ENCODE results near the gene EFHC2. TPM values are rescaled to one million over a fixed set of nuclear protein-coding genes. Genes with fewer than 3 reads are reported as not detected.

Gene EFHC2
- total RNA-seq, 5 donors from 2014 or later (not counting 1 experiment from before 2014, with no cell fraction given): 1.1 to 3.5 (median 2.0) TPM

DNA sequence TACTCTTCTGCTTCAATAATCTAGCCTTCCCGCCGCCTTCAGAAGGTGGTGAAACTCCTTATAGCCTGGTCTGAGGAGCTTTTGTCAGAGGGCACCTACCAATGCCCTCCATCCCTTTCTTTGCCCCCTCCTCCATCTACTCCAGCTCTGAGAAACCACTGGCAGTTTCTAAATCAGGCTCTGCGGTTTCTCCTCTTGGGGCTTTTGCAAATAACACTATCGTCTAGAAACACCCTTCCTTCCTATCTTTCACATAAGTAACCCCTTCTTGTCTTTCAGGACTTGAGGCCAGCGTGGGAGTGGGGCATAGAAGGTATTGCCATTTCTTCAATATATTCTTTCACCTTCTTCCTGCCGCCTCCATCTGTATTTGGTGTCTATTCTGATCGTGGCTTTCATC, 1.2 kb upstream of the EFHC2 start:
- peaks cover 2 to 15% of the 10 kb centered on the region in 2 experiments for H3K4me1 ChIP-seq (ENCODE audit: control insufficient read depth in 1 of 2, extremely low read depth in 1 of 2, insufficient read depth in 2 of 2, low read length in 2 of 2)
- 0% methylated on average over 2 of the region's 7 CpGs for WGBS (ENCODE audit: insufficient coverage)
- H3K9me3 ChIP-seq: no peaks in the 10 kb centered on the region
- Mint-ChIP-seq H3K27me3 (no peaks in the 10 kb centered on the region), H3K9me3 (no peaks in the 10 kb centered on the region), H3K4me1 (peaks cover 20 to 33% (median 32%) of the 10 kb centered on the region in 3 donors), H3K36me3 (no peaks in the 10 kb centered on the region), H3K4me3 (peak overlapping the region; percentile 84 to 89 (median 89)), H3K27ac (peak overlapping the region; percentile 95 to 97)
- no peaks in the 10 kb centered on the region for H3K27me3 ChIP-seq (replicated peaks in 1 of 2; ENCODE audit: control insufficient read depth in 2 of 2, extremely low read depth in 1 of 2, insufficient read depth in 2 of 2, low read length in 1 of 2)
- POLR2A ChIA-PET: no interaction called here
- CTCF ChIA-PET: no interaction called here
- peak in 18 of 35 experiments; percentile 0 to 50 (median 8) for DNase-seq
- peak overlapping the region; percentile 83 for H3K27ac ChIP-seq (ENCODE audit: low read length)
- no peaks in the 10 kb centered on the region for H3K36me3 ChIP-seq (ENCODE audit: control insufficient read depth in 2 of 2, extremely low read depth in 1 of 2, insufficient read depth in 1 of 2, low read length in 1 of 2)
- ATAC-seq (replicated peaks in 1 of 4): peak; percentile 26 to 55 (median 47)
- H3K4me3 ChIP-seq (ENCODE audit: control insufficient read depth in 1 of 2, extremely low read depth in 1 of 2, low read length in 1 of 2): peak overlapping the region; percentile 51 to 57

DNA sequence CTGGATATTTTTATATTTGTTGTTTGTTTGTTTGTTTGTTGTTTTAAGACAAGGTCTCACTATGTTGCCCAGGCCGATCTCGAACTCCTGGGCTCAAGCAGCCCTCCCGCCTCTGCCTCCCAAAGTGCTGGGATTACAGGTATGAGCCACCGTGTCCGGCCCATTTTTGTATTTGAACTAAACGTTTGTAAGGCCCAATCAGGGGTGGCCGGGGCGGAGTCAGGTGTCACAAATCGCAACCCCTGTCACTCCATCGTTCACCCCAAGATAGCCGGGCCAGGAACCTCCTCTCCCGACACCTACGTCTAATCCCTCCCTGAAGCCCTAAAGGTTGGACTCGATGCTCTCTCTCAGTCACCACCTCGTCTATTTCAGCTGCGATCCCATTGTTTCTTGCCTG, 722 bp upstream of the EFHC2 start:
- H3K36me3 ChIP-seq (ENCODE audit: control insufficient read depth in 2 of 2, extremely low read depth in 1 of 2, insufficient read depth in 1 of 2, low read length in 1 of 2): no peaks in the 10 kb centered on the region
- ATAC-seq (replicated peaks in 1 of 4) (peak; percentile 83 to 87 (median 85)), DNase-seq (peak; percentile 38 to 78 (median 55))
- H3K4me1 Mint-ChIP-seq: peaks cover 20 to 33% (median 32%) of the 10 kb centered on the region in 3 donors
- POLR2A ChIA-PET: no interaction called here
- H3K9me3 Mint-ChIP-seq: no peaks in the 10 kb centered on the region
- H3K36me3 Mint-ChIP-seq: no peaks in the 10 kb centered on the region
- H3K9me3 ChIP-seq: no peaks in the 10 kb centered on the region
- H3K27ac ChIP-seq (ENCODE audit: low read length): peak overlapping the region; percentile 83
- peak overlapping the region; percentile 95 to 97 for H3K27ac Mint-ChIP-seq
- H3K27me3 ChIP-seq (replicated peaks in 1 of 2; ENCODE audit: control insufficient read depth in 2 of 2, extremely low read depth in 1 of 2, insufficient read depth in 2 of 2, low read length in 1 of 2): no peaks in the 10 kb centered on the region
- 0% methylated on average over 7 of the region's 16 CpGs for WGBS (ENCODE audit: insufficient coverage)
- peak overlapping the region; percentile 51 to 57 for H3K4me3 ChIP-seq (ENCODE audit: control insufficient read depth in 1 of 2, extremely low read depth in 1 of 2, low read length in 1 of 2)
- peaks cover 2 to 15% of the 10 kb centered on the region in 2 experiments for H3K4me1 ChIP-seq (ENCODE audit: control insufficient read depth in 1 of 2, extremely low read depth in 1 of 2, insufficient read depth in 2 of 2, low read length in 2 of 2)
- no peaks in the 10 kb centered on the region for H3K27me3 Mint-ChIP-seq
- H3K4me3 Mint-ChIP-seq: peak overlapping the region; percentile 84 to 89 (median 89)
- CTCF ChIA-PET: no interaction called here

DNA sequence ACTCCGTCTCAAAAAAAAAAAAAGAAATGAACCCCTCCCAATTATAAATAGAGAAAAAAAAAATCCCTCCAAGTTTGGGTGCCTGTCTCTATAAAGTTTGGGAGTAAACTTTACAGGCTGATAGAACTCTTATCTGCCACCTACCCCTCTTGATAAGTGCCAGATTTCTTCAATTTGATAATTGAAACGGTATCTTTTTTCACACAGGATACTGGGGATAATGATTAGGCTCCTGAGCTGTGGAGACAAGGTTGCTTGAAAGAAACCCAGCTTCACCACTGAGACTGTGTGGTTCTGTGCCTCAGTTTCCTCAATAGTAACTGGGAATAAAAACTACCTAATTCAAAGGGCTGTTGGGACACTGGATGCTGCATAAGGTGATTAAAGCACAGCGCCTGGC, 606 bp downstream of the EFHC2 start:
- H3K27me3 Mint-ChIP-seq: no peaks in the 10 kb centered on the region
- peak overlapping the region; percentile 84 to 89 (median 89) for H3K4me3 Mint-ChIP-seq
- WGBS (ENCODE audit: insufficient coverage): no CpG with 5 or more reads among the region's 3 CpGs
- peak overlapping the region; percentile 83 for H3K27ac ChIP-seq (ENCODE audit: low read length)
- no peaks in the 10 kb centered on the region for H3K36me3 Mint-ChIP-seq
- POLR2A ChIA-PET: interaction anchor here (0.6 to 0.7 kb wide), 2 partner anchors 61 to 1409 kb away, joined by 3 to 14 read pairs; no protein-coding TSS in a partner anchor
- no peaks in the 10 kb centered on the region for H3K27me3 ChIP-seq (replicated peaks in 1 of 2; ENCODE audit: control insufficient read depth in 2 of 2, extremely low read depth in 1 of 2, insufficient read depth in 2 of 2, low read length in 1 of 2)
- peak in 1 of 35 experiments; percentile 4 for DNase-seq
- no peaks in the 10 kb centered on the region for H3K36me3 ChIP-seq (ENCODE audit: control insufficient read depth in 2 of 2, extremely low read depth in 1 of 2, insufficient read depth in 1 of 2, low read length in 1 of 2)
- no peaks in the 10 kb centered on the region for H3K9me3 Mint-ChIP-seq
- no peaks in the 10 kb centered on the region for H3K9me3 ChIP-seq
- CTCF ChIA-PET: interaction anchor here in 1 of 2 donors (0.7 kb wide), 1 partner anchor 98 kb away, joined by 3 read pairs; no protein-coding TSS in a partner anchor
- no peak for ATAC-seq (replicated peaks in 1 of 4)
- H3K4me1 ChIP-seq (ENCODE audit: control insufficient read depth in 1 of 2, extremely low read depth in 1 of 2, insufficient read depth in 2 of 2, low read length in 2 of 2): peaks cover 2 to 15% of the 10 kb centered on the region in 2 experiments
- peaks cover 20 to 33% (median 31%) of the 10 kb centered on the region in 3 donors for H3K4me1 Mint-ChIP-seq
- H3K4me3 ChIP-seq (ENCODE audit: control insufficient read depth in 1 of 2, extremely low read depth in 1 of 2, low read length in 1 of 2): peak overlapping the region in 1 of 2 donors; percentile 51
- H3K27ac Mint-ChIP-seq: peak overlapping the region in 1 of 2 donors; percentile 90

DNA sequence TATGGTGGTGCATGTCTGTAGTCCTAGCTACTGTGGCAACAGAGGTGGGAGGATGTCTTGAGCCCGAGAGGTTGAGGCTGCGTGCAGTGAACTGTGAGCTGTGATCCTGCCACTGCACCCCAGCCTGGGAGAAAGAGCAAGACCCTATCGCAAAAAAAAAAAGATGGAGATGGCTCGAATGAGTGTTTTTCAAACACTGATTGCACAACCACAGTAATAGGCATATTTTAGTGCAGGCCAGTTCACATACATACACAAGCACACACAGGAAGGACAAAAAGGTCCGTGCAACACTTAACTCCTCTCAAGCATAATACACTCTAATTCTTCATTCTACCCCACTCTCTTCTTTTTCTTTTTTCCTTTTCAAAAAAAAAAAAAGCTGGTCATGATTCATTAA, 5.1 kb downstream of the EFHC2 start:
- ATAC-seq (replicated peaks in 1 of 4) (no peak), DNase-seq (no peak)
- POLR2A ChIA-PET: interaction anchor here in 1 of 2 donors (0.6 to 0.7 kb wide), 2 partner anchors 50 to 875 kb away, joined by 3 to 4 read pairs; no protein-coding TSS in a partner anchor
- Mint-ChIP-seq H3K36me3 (no peaks in the 10 kb centered on the region), H3K4me1 (peaks cover under 1 to 11% (median 9%) of the 10 kb centered on the region in 3 donors), H3K27ac (no peak overlapping the region), H3K4me3 (no peak overlapping the region), H3K9me3 (no peaks in the 10 kb centered on the region), H3K27me3 (no peaks in the 10 kb centered on the region)
- Histone ChIP-seq H3K4me3 (ENCODE audit: control insufficient read depth in 1 of 2, extremely low read depth in 1 of 2, low read length in 1 of 2) (no peak overlapping the region), H3K27me3 (replicated peaks in 1 of 2; ENCODE audit: control insufficient read depth in 2 of 2, extremely low read depth in 1 of 2, insufficient read depth in 2 of 2, low read length in 1 of 2) (no peaks in the 10 kb centered on the region), H3K36me3 (ENCODE audit: control insufficient read depth in 2 of 2, extremely low read depth in 1 of 2, insufficient read depth in 1 of 2, low read length in 1 of 2) (no peaks in the 10 kb centered on the region), H3K4me1 (ENCODE audit: control insufficient read depth in 1 of 2, extremely low read depth in 1 of 2, insufficient read depth in 2 of 2, low read length in 2 of 2) (peaks cover 2 to 6% of the 10 kb centered on the region in 2 experiments), H3K27ac (ENCODE audit: low read length) (no peak overlapping the region), H3K9me3 (no peaks in the 10 kb centered on the region)
- CTCF ChIA-PET: no interaction called here
- WGBS (ENCODE audit: insufficient coverage): no CpG with 5 or more reads among the region's 5 CpGs

DNA sequence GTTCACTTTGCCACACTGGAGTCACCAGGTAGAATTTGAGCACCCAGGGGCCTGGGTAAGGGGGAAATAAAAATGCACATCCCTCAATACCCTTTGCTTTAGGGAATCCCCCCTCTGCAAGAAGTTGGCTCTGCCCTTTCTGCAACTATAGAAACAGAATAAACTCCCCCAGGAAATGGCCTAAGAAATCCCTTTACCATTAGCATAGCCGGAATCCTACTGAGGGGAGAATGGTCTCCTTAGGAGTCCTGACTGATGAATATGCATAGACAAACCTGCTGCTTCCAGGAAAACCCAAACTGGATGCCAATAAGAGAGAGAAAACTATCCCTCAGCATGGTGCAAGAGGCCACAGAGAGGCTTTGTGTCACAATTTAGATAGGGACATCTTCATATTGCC, 11.0 kb downstream of the EFHC2 start:
- ChIA-PET CTCF (no interaction called here), POLR2A (interaction anchor here in 1 of 2 donors (0.6 kb wide), 1 partner anchor 281 kb away, joined by 4 read pairs; no protein-coding TSS in a partner anchor)
- Histone ChIP-seq H3K4me3 (ENCODE audit: control insufficient read depth in 1 of 2, extremely low read depth in 1 of 2, low read length in 1 of 2) (no peak overlapping the region), H3K4me1 (ENCODE audit: control insufficient read depth in 1 of 2, extremely low read depth in 1 of 2, insufficient read depth in 2 of 2, low read length in 2 of 2) (peaks cover 7 to 22% of the 10 kb centered on the region in 2 experiments), H3K9me3 (no peaks in the 10 kb centered on the region), H3K27ac (ENCODE audit: low read length) (no peak overlapping the region), H3K36me3 (ENCODE audit: control insufficient read depth in 2 of 2, extremely low read depth in 1 of 2, insufficient read depth in 1 of 2, low read length in 1 of 2) (no peaks in the 10 kb centered on the region), H3K27me3 (replicated peaks in 1 of 2; ENCODE audit: control insufficient read depth in 2 of 2, extremely low read depth in 1 of 2, insufficient read depth in 2 of 2, low read length in 1 of 2) (no peaks in the 10 kb centered on the region)
- Mint-ChIP-seq H3K27ac (peak overlapping the region in 1 of 2 donors; percentile 16), H3K27me3 (peaks cover 0 to 27% of the 10 kb centered on the region in 2 donors), H3K4me1 (peaks cover 33 to 42% (median 38%) of the 10 kb centered on the region in 3 donors), H3K9me3 (no peaks in the 10 kb centered on the region), H3K36me3 (no peaks in the 10 kb centered on the region), H3K4me3 (no peak overlapping the region)
- DNase-seq (no peak), ATAC-seq (replicated peaks in 1 of 4) (no peak)
- no CpG with 5 or more reads among the region's 1 CpG for WGBS (ENCODE audit: insufficient coverage)

DNA sequence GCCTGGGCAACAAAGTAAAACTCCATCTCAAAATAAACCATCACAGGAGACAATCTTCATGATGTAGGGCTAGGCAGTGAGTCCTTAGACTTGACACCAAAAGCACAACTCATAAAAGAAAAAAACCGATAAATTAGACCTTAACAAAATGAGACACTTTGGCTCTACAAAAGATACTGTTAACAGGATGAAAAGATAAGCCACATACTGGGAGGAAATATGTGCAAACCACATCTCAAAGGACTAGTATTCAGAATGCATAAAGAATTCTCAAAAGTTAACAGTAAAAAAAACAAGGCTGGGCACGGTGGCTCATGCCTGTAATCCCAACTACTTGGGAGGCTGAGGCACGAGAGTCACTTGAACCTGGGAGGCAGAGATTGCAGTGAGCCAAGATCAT, 13.2 kb downstream of the EFHC2 start:
- POLR2A ChIA-PET: interaction anchor here in 1 of 2 donors (0.6 kb wide), 1 partner anchor 1980 kb away, joined by 3 read pairs; no protein-coding TSS in a partner anchor

More for the DNA sequence above, 13.2 kb downstream of the EFHC2 start:
- CTCF ChIA-PET: no interaction called here
- H3K4me1 Mint-ChIP-seq: peaks cover 36 to 43% (median 42%) of the 10 kb centered on the region in 3 donors
- Histone ChIP-seq H3K9me3 (no peaks in the 10 kb centered on the region), H3K27me3 (replicated peaks in 1 of 2; ENCODE audit: control insufficient read depth in 2 of 2, extremely low read depth in 1 of 2, insufficient read depth in 2 of 2, low read length in 1 of 2) (no peaks in the 10 kb centered on the region), H3K4me3 (ENCODE audit: control insufficient read depth in 1 of 2, extremely low read depth in 1 of 2, low read length in 1 of 2) (no peak overlapping the region), H3K4me1 (ENCODE audit: control insufficient read depth in 1 of 2, extremely low read depth in 1 of 2, insufficient read depth in 2 of 2, low read length in 2 of 2) (peaks cover 7 to 22% of the 10 kb centered on the region in 2 experiments), H3K27ac (ENCODE audit: low read length) (peak overlapping the region; percentile 12), H3K36me3 (ENCODE audit: control insufficient read depth in 2 of 2, extremely low read depth in 1 of 2, insufficient read depth in 1 of 2, low read length in 1 of 2) (no peaks in the 10 kb centered on the region)
- peaks cover 0 to 27% of the 10 kb centered on the region in 2 donors for H3K27me3 Mint-ChIP-seq
- DNase-seq (peak in 1 of 35 experiments; percentile 22), ATAC-seq (replicated peaks in 1 of 4) (peak; percentile 43 to 82 (median 73))
- H3K36me3 Mint-ChIP-seq: no peaks in the 10 kb centered on the region
- peak overlapping the region; percentile 16 to 28 (median 25) for H3K4me3 Mint-ChIP-seq
- no peaks in the 10 kb centered on the region for H3K9me3 Mint-ChIP-seq
- H3K27ac Mint-ChIP-seq: peak overlapping the region; percentile 82 to 91
- WGBS (ENCODE audit: insufficient coverage): no CpG with 5 or more reads among the region's 3 CpGs

All from T-cell (primary cell).